ENCODE data around the gene SBK2. TPM values are rescaled to one million over a fixed set of nuclear protein-coding genes. Genes with fewer than 3 reads are reported as not detected.

The SBK2 gene
- total and polyA plus RNA-seq, 9 of the 15 experiments (the other 6 are each of a cell fraction or from before 2014, with no cell fraction given), result not detected

DNA sequence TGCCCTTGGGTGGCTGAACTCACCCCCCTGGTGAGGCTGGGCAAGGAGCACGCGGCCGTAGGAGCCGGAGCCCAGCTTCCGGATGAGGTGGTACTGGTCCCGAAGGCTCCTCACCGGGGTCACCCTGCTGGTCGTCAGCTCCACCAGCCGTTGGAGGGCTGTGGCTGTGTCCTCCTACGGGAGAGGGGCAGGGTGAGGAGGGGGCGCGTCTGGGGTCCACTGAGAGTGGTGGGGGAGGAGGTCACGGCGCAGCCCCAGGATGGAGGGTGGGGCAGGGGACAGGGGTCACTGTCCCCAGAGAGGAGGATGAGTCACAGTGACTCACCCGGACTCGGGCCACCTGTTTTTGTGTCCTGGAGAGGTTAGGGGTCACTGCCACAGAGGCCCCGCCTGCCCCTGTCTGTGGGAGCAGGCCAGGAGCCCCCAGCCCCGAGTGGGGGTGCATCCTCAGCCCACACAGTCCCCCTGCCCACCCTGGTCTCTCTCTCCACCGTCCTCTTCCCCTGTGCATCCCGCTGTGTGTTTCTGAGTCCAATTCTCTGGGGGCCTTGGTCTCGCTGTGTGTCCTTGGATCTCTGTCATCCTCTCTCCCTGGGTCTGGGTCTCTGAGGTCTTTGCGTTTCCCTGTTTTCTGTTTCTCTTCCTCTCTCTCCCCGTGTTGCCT, 8.0 kb upstream of the SBK2 start (continued):
- 0 out of 2 replicates have a peak, but pooled peaks have one; percentile 38 for TF ChIP-seq ZBTB1 (CRISPR knock-in tag; IDR thresholded peaks at IDR 0.05; ENCODE audit: borderline replicate concordance, low read depth)
- peak; percentile 44; the same call in 1 of the 2 replicates for TF ChIP-seq ZFX (CRISPR knock-in tag; IDR thresholded peaks at IDR 0.05)
- TF ChIP-seq ZNF12 (CRISPR knock-in tag; IDR thresholded peaks at IDR 0.05), result no peak
- TF ChIP-seq GATAD2A (IDR thresholded peaks at IDR 0.05), result peak; percentile 87; the same call in 1 of the 2 replicates
- peak; percentile 55 for TF ChIP-seq RBFOX2 (IDR thresholded peaks at IDR 0.05; ENCODE audit: low read depth, low read length)
- TF ChIP-seq L3MBTL2 (IDR thresholded peaks at IDR 0.05), result peak; percentile 77; the same call in 1 of the 2 replicates
- TF ChIP-seq RFX1 (IDR thresholded peaks at IDR 0.05), result no peak
- TF ChIP-seq, protein P1, sequence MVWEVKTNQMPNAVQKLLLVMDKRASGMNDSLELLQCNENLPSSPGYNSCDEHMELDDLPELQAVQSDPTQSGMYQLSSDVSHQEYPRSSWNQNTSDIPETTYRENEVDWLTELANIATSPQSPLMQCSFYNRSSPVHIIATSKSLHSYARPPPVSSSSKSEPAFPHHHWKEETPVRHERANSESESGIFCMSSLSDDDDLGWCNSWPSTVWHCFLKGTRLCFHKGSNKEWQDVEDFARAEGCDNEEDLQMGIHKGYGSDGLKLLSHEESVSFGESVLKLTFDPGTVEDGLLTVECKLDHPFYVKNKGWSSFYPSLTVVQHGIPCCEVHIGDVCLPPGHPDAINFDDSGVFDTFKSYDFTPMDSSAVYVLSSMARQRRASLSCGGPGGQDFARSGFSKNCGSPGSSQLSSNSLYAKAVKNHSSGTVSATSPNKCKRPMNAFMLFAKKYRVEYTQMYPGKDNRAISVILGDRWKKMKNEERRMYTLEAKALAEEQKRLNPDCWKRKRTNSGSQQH (CRISPR knock-in tag; IDR thresholded peaks at IDR 0.05), result 0 out of 2 replicates have a peak, but pooled peaks have one; percentile 59
- no peak for TF ChIP-seq HSF4 (CRISPR knock-in tag; IDR thresholded peaks at IDR 0.05; ENCODE audit: borderline replicate concordance)
- TF ChIP-seq NEUROD1 (IDR thresholded peaks at IDR 0.05; ENCODE audit: borderline replicate concordance, low read depth, low read length, partially characterized antibody), result peak; percentile 70
- TF ChIP-seq, protein P2, sequence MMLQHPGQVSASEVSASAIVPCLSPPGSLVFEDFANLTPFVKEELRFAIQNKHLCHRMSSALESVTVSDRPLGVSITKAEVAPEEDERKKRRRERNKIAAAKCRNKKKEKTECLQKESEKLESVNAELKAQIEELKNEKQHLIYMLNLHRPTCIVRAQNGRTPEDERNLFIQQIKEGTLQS (IDR thresholded peaks at IDR 0.05), result peak; percentile 98
- TF ChIP-seq, protein P2 (CRISPR knock-in tag; conservative IDR thresholded peaks at IDR 0.05), result no peak; the same call in 1 of the 2 replicates
- TF ChIP-seq HMGN3 (IDR thresholded peaks at IDR 0.05; ENCODE audit: borderline replicate concordance, extremely low read depth, insufficient read length, low read depth, low read length), result peak; percentile 72
- TF ChIP-seq EP300 (IDR thresholded peaks at IDR 0.05; ENCODE audit: low read length), result peak; percentile 64; the same call in 1 of the 2 replicates
- 0 out of 2 replicates have a peak, but pooled peaks have one; percentile 48 for TF ChIP-seq BRD4 (IDR thresholded peaks at IDR 0.05)
- peak; percentile 13; the same call in 1 of the 2 replicates for TF ChIP-seq MYC (IDR thresholded peaks at IDR 0.05; ENCODE audit: low read depth, low read length)
- no peak for TF ChIP-seq MYC (CRISPR knock-in tag; IDR thresholded peaks at IDR 0.05; ENCODE audit: borderline replicate concordance, low read depth)
- TF ChIP-seq SP2 (IDR thresholded peaks at IDR 0.05; ENCODE audit: extremely low read depth, low read depth, low read length, poor library complexity, severe bottlenecking), result no peak
- TF ChIP-seq ZNF175 (CRISPR knock-in tag; IDR thresholded peaks at IDR 0.05; ENCODE audit: low read depth), result 0 out of 2 replicates have a peak, but pooled peaks have one; percentile 64
- 0 out of 4 replicates have a peak, but pooled peaks of 1 of the 2 experiments have one; percentile 23 for TF ChIP-seq ARNT (IDR thresholded peaks at IDR 0.05)
- TF ChIP-seq ETV5 (CRISPR knock-in tag; IDR thresholded peaks at IDR 0.05; ENCODE audit: low read depth), result 0 out of 2 replicates have a peak, but pooled peaks have one; percentile 34
- no peak for TF ChIP-seq MCM7 (IDR thresholded peaks at IDR 0.05)
- TF ChIP-seq, protein P3, sequence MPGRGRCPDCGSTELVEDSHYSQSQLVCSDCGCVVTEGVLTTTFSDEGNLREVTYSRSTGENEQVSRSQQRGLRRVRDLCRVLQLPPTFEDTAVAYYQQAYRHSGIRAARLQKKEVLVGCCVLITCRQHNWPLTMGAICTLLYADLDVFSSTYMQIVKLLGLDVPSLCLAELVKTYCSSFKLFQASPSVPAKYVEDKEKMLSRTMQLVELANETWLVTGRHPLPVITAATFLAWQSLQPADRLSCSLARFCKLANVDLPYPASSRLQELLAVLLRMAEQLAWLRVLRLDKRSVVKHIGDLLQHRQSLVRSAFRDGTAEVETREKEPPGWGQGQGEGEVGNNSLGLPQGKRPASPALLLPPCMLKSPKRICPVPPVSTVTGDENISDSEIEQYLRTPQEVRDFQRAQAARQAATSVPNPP (IDR thresholded peaks at IDR 0.05; ENCODE audit: borderline replicate concordance, insufficient read depth, insufficient read length), result no peak
- peak; percentile 78 for TF ChIP-seq ESRRA (IDR thresholded peaks at IDR 0.05; ENCODE audit: borderline replicate concordance, low read depth)
- TF ChIP-seq ZNF436 (CRISPR knock-in tag; IDR thresholded peaks at IDR 0.05), result no peak
- TF ChIP-seq SMARCA4 (IDR thresholded peaks at IDR 0.05), result peak; percentile 92
- TF ChIP-seq HDAC1 (IDR thresholded peaks at IDR 0.05), result 0 out of 4 replicates have a peak, but pooled peaks of 1 of the 2 experiments have one; percentile 32
